Measurements from ENCODE around the gene ELL. TPM values are rescaled to one million over a fixed set of nuclear protein-coding genes. Genes with fewer than 3 reads are reported as not detected.
A peak's percentile ranks its signal among the peaks of the same experiment; 100 is the strongest.

The ELL gene
- total RNA-seq, 1 donor from 2014 or later: 19.2 TPM

DNA sequence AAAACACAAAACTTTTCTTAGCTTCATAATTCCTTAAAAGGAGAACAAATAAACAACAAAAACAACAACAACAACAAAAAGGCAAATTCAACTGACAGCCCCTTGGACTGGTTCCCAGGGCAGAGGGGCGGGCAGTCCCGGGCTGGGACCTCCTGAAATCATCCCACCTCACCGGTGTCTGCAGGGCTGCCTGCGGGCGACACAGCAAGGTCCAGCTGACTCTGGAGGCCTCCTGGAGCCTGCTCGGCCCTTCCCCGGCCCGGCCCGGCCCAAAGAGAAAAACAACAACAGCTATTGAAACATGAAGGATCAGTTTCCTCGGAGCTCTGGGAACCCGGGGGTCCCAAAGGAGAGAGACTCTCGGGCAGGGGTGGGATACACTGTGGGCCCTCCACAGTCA lies 78.9 kb downstream of the ELL start:
- TF ChIP-seq, protein P1, sequence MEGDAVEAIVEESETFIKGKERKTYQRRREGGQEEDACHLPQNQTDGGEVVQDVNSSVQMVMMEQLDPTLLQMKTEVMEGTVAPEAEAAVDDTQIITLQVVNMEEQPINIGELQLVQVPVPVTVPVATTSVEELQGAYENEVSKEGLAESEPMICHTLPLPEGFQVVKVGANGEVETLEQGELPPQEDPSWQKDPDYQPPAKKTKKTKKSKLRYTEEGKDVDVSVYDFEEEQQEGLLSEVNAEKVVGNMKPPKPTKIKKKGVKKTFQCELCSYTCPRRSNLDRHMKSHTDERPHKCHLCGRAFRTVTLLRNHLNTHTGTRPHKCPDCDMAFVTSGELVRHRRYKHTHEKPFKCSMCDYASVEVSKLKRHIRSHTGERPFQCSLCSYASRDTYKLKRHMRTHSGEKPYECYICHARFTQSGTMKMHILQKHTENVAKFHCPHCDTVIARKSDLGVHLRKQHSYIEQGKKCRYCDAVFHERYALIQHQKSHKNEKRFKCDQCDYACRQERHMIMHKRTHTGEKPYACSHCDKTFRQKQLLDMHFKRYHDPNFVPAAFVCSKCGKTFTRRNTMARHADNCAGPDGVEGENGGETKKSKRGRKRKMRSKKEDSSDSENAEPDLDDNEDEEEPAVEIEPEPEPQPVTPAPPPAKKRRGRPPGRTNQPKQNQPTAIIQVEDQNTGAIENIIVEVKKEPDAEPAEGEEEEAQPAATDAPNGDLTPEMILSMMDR (IDR thresholded peaks at IDR 0.05; ENCODE audit: unreplicated experiment): no peak
- Mint-ChIP-seq H3K4me3 (no peak overlapping the region), H3K9me3 (no peaks in the 10 kb centered on the region), H3K27ac (peak overlapping the region; percentile 79), H3K4me1 (peaks cover 41% of the 10 kb centered on the region), H3K36me3 (no peaks in the 10 kb centered on the region), H3K27me3 (ENCODE audit: low read depth) (no peaks in the 10 kb centered on the region)
- no peak for DNase-seq (ENCODE audit: low spot score in 2 of 2, unreplicated experiment in 2 of 2)

- peak overlapping the region; percentile 52 for H3K27ac Mint-ChIP-seq
- no peaks in the 10 kb centered on the region for H3K9me3 Mint-ChIP-seq
- no peaks in the 10 kb centered on the region for H3K36me3 Mint-ChIP-seq
- H3K27me3 Mint-ChIP-seq (ENCODE audit: low read depth): no peaks in the 10 kb centered on the region
- TF ChIP-seq, protein P1 (IDR thresholded peaks at IDR 0.05; ENCODE audit: unreplicated experiment): no peak
- no peak overlapping the region for H3K4me3 Mint-ChIP-seq
- DNase-seq (ENCODE audit: low spot score in 2 of 2, unreplicated experiment in 2 of 2): no peak
- peaks cover 41% of the 10 kb centered on the region for H3K4me1 Mint-ChIP-seq
These were observed 79.8 kb downstream of the ELL start for GRCh38 chr19:18441804-18442788.

DNA sequence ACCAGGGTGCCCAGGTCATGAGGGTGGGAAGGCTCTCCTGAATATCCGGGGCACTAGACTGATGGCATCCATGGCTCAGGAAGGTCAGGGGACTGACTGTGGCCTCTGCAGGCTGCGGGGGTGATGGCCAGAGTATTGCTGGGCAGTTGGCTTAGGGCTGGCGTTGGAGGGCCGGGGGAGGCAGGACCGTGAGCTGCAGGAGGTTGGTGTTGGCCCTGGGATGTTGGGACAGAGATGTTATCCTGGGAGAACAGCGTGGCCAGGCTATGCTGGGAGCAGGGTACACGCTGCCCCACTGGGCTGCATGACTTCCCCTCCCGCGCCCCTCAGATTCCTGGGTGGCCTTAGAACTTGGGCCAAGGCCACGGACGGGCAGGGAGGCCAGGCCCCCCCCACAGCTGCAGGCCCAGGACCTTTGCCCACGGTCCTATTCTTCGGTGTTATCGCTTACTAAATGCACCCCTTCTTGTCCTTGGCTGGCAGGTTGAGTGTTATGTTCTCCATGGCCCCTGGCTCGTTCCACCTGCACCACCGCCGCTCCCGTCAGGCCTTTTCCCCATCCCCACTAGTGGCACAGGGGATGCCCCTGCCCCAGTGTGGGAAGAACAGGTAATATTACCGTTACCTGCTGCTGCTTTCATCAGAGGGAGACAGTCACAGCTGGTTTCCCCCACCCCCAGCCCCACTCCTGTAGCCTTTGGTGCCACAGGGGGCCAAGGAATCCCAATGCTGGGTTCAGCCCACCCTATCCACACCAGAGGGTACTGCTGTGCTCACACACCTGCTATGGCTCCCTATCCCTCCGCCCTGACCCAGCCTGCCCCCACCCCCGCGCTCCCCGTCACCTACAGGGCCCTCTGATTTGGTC lies 80.7 kb downstream of the ELL start:
- DNase-seq (ENCODE audit: low spot score in 2 of 2, unreplicated experiment in 2 of 2): no peak
- Mint-ChIP-seq H3K4me3 (no peak overlapping the region), H3K27ac (peak overlapping the region; percentile 98), H3K4me1 (peaks cover 37% of the 10 kb centered on the region), H3K36me3 (no peaks in the 10 kb centered on the region), H3K9me3 (no peaks in the 10 kb centered on the region), H3K27me3 (ENCODE audit: low read depth) (no peaks in the 10 kb centered on the region)
- TF ChIP-seq, protein P1 (IDR thresholded peaks at IDR 0.05; ENCODE audit: unreplicated experiment): no peak

DNA sequence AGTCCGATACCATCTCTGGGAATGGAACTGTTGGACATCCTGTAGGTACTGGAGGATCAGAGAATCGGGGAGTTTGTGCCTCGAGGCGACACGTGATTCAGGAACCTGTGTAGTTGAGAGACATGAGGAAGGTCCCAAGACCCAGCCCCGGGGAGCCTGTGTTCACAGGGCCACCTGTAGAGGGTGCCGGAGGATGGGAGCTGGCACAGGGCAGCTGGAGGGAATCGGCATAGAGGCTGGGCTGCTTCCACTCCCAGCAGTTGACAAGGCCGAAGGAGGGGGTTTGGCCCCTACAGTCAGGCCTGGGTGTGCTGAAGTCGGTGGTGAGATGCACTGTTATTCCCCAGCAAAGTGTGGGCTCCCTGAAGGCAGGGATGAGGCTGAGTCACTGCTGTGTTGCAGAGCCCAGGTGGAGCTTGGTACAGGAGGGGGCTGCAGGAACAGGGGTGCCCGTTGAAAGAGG lies 81.4 kb downstream of the ELL start:
- no peaks in the 10 kb centered on the region for H3K27me3 Mint-ChIP-seq (ENCODE audit: low read depth)
- H3K4me1 Mint-ChIP-seq: peaks cover 41% of the 10 kb centered on the region
- peak overlapping the region; percentile 98 for H3K27ac Mint-ChIP-seq
- no peaks in the 10 kb centered on the region for H3K9me3 Mint-ChIP-seq
- DNase-seq (ENCODE audit: low spot score in 2 of 2, unreplicated experiment in 2 of 2): no peak
- TF ChIP-seq, protein P1 (IDR thresholded peaks at IDR 0.05; ENCODE audit: unreplicated experiment): no peak
- H3K36me3 Mint-ChIP-seq: peaks cover 2% of the 10 kb centered on the region
- H3K4me3 Mint-ChIP-seq: no peak overlapping the region

- peaks cover 2% of the 10 kb centered on the region for H3K36me3 Mint-ChIP-seq
- peak overlapping the region; percentile 75 for H3K4me3 Mint-ChIP-seq
- H3K27me3 Mint-ChIP-seq (ENCODE audit: low read depth): no peaks in the 10 kb centered on the region
- TF ChIP-seq, protein P1 (IDR thresholded peaks at IDR 0.05; ENCODE audit: unreplicated experiment): no peak
- H3K4me1 Mint-ChIP-seq: peaks cover 41% of the 10 kb centered on the region
- H3K9me3 Mint-ChIP-seq: no peaks in the 10 kb centered on the region
- H3K27ac Mint-ChIP-seq: peak overlapping the region; percentile 98
- no peak for DNase-seq (ENCODE audit: low spot score in 2 of 2, unreplicated experiment in 2 of 2)
These were observed 82.0 kb downstream of the ELL start for GRCh38 chr19:18439910-18440237.
